B cell (primary cell): ENCODE results near the gene PDZRN3. TPM values are rescaled to one million over a fixed set of nuclear protein-coding genes. Genes with fewer than 3 reads are reported as not detected.

Experiments
- ATAC-seq: fragments of 200-7000 bp; cut with Tn5 transposase; one replicate; pipeline ENCODE4 v1.10.0; 2021; ENCODE audit warnings: low read depth, mild to moderate bottlenecking, moderate number of reproducible peaks, moderate library complexity
- CTCF ChIA-PET: fragments of 350-600 bp; sonication (Branson Sonifier 250); formaldehyde crosslinking; loops from one replicate; lab custom pipeline; 2021; ENCODE audit warnings: antibody characterized with exemption, inconsistent platforms; lab: Charles Lee
- POLR2A ChIA-PET: fragments of 350-600 bp; sonication (Branson Sonifier 250); formaldehyde crosslinking; loops from one replicate; lab custom pipeline; 2021; ENCODE audit warnings: antibody characterized with exemption; lab: Charles Lee
- DNase-seq: peaks from one replicate; pipeline ENCODE4 v3.0.0; 2013
- H2AFZ ChIP-seq: 2 replicates; pipeline ENCODE4 v1.6.1; 2012; ENCODE audit warnings: mild to moderate bottlenecking, low read depth, low read length; ENCODE audit not compliant: insufficient read depth, poor library complexity, severe bottlenecking
- H3K27ac ChIP-seq, 2 donors: 1 replicate in 1 of 2; 2 replicates in 1 of 2; pipeline ENCODE4 v1.5.1; 2012 to 2013; ENCODE audit warnings: low read length in 2 of 2, mild to moderate bottlenecking in 2 of 2, moderate library complexity in 1 of 2
- H3K27me3 ChIP-seq, 4 experiments: fragments of 200-600 bp in 1 of 4; sonication (generic) in 1 of 4; replicated peaks in 1 of 4; 1 replicate in 2 of 4; 2 replicates in 2 of 4; pipeline versions ENCODE4 v1.6.1 to v1.7.0; 2013 to 2016; ENCODE audit warnings: low read length in 3 of 4, mild to moderate bottlenecking in 2 of 4, mixed read lengths in 1 of 4, moderate library complexity in 1 of 4; ENCODE audit not compliant: insufficient read depth in 4 of 4, control insufficient read depth in 3 of 4; ENCODE audit errors: control extremely low read depth in 1 of 4
- H3K36me3 ChIP-seq, 2 experiments: replicated peaks in 1 of 2; 1 replicate in 1 of 2; 2 replicates in 1 of 2; pipeline versions ENCODE4 v1.6.1 to v1.7.1; 2013; ENCODE audit warnings: low read length in 1 of 2; ENCODE audit not compliant: insufficient read depth in 2 of 2, control insufficient read depth in 1 of 2; ENCODE audit errors: control extremely low read depth in 1 of 2, extremely low read depth in 1 of 2
- H3K4me1 ChIP-seq, 2 donors: fragments of 200-600 bp in 1 of 2; sonication (generic) in 1 of 2; 1 replicate in 1 of 2; 2 replicates in 1 of 2; pipeline versions ENCODE4 v1.5.1 to v1.6.1; 2013 to 2017; ENCODE audit warnings: low read length in 2 of 2; ENCODE audit not compliant: control insufficient read depth in 2 of 2, insufficient read depth in 2 of 2
- H3K4me2 ChIP-seq: replicated peaks from 2 replicates; pipeline ENCODE3; 2012; ENCODE audit warnings: mild to moderate bottlenecking, low read depth, low read length; ENCODE audit not compliant: poor library complexity, severe bottlenecking
- H3K4me3 ChIP-seq, 5 experiments: fragments of 200-600 bp in 1 of 5; sonication (generic) in 1 of 5; 1 replicate in 3 of 5; 2 replicates in 2 of 5; pipeline versions ENCODE4 v1.5.1 to v1.7.0; 2011 to 2016; ENCODE audit warnings: low read length in 4 of 5, mild to moderate bottlenecking in 4 of 5, low read depth in 2 of 5, control low read depth in 1 of 5, moderate library complexity in 1 of 5; ENCODE audit not compliant: insufficient read depth in 1 of 5; ENCODE audit errors: control extremely low read depth in 1 of 5, extremely low read depth in 1 of 5
- H3K79me2 ChIP-seq: fragments of 200-600 bp; sonication (generic); one replicate; pipeline ENCODE4 v1.6.0; 2016; ENCODE audit warnings: low read length; ENCODE audit not compliant: control insufficient read depth, insufficient read depth
- H3K9ac ChIP-seq: fragments of 200-600 bp; sonication (generic); 2 replicates; pipeline ENCODE4 v1.6.1; 2017; ENCODE audit warnings: mild to moderate bottlenecking, low read length, moderate library complexity
- H3K9me3 ChIP-seq, 3 donors: one replicate each; pipeline versions ENCODE4 v1.6.1 to v1.7.1; 2013; ENCODE audit warnings: low read length in 2 of 3; ENCODE audit not compliant: control insufficient read depth in 2 of 3, insufficient read depth in 1 of 3; ENCODE audit errors: control extremely low read depth in 1 of 3
- H4K20me1 ChIP-seq: 2 replicates; pipeline ENCODE4 v1.6.0; 2012; ENCODE audit warnings: mild to moderate bottlenecking, low read length; ENCODE audit not compliant: insufficient read depth, control insufficient read depth, poor library complexity, severe bottlenecking
- H3K27ac Mint-ChIP-seq: one replicate; pipeline ENCODE4 v1.8.0; 2021; ENCODE audit warnings: mixed read lengths
- H3K27me3 Mint-ChIP-seq: one replicate; pipeline ENCODE4 v1.8.0; 2021; ENCODE audit warnings: mixed read lengths
- H3K4me1 Mint-ChIP-seq: one replicate; pipeline ENCODE4 v1.8.0; 2021; ENCODE audit warnings: mixed read lengths
- H3K4me3 Mint-ChIP-seq: one replicate; pipeline ENCODE4 v1.8.0; 2021; ENCODE audit warnings: mixed read lengths
- H3K9me3 Mint-ChIP-seq: one replicate; pipeline ENCODE4 v1.8.0; 2022; ENCODE audit warnings: mixed read lengths; ENCODE audit not compliant: insufficient read depth
- CTCF ChIP-seq: fragments of 200-600 bp; IDR thresholded peaks from one replicate; pipeline ENCODE4 v1.8.0; 2022; ENCODE audit warnings: antibody characterized with exemption, mild to moderate bottlenecking
- EZH2 ChIP-seq: IDR thresholded peaks from 2 replicates; pipeline ENCODE4 v1.6.1; 2012; ENCODE audit warnings: borderline replicate concordance, low read depth, mild to moderate bottlenecking, moderate library complexity, low read length; ENCODE audit not compliant: insufficient read depth, poor library complexity, severe bottlenecking
- WGBS: methylation state at CpG from one replicate; pipeline ENCODE4 v1.1.5; 2013; ENCODE audit warnings: missing lambda C conversion rate; ENCODE audit not compliant: insufficient coverage; 5-methylcytosine and 5-hydroxymethylcytosine counted together
- intact Hi-C: fragments of 100-400 bp; cut with micrococcal nuclease; formaldehyde crosslinking; loops from one replicate; pipeline ENCODE4 v1.10.0; 2022
- polyA plus RNA-seq: library from polyadenylated mRNA; depleted of rRNA; stranded (reverse); fragments of >200 nt; gene quantifications from 2 replicates; pipeline ENCODE4 v1.2.3, GENCODE V29; 2012
- total RNA-seq, 2 donors: library from RNA; stranded (reverse); fragments of 120-200 nt in 1 of 2; gene quantifications; 1 replicate in 1 of 2; 2 replicates in 1 of 2; pipeline versions ENCODE4 v1.2.3 to v1.2.4, GENCODE V29; 2013 to 2022

The PDZRN3 gene
- total and polyA plus RNA-seq, 2 donors (not counting 1 experiment from before 2014, with no cell fraction given) = not detected

GRCh38 chr3:73550032-73550431 lies 74.7 kb downstream of the PDZRN3 start:
- no peak for ATAC-seq
- H3K9me3 Mint-ChIP-seq = peaks cover 2% of the 10 kb centered on the region
- no peaks in the 10 kb centered on the region for H3K4me1 Mint-ChIP-seq
- ChIA-PET POLR2A (no interaction called here), CTCF (no interaction called here)
- H3K4me1 ChIP-seq = no peaks in the 10 kb centered on the region
- intact Hi-C loops = no loop called here
- H3K9me3 ChIP-seq = no peaks in the 10 kb centered on the region
- 65% methylated on average over 5 of the region's 7 CpGs for WGBS
- H3K4me3 ChIP-seq = no peak overlapping the region
- H3K27me3 ChIP-seq = no peaks in the 10 kb centered on the region
- no peak overlapping the region for H2AFZ ChIP-seq
- no peak overlapping the region for H3K4me2 ChIP-seq
- H3K4me3 Mint-ChIP-seq = no peak overlapping the region
- H3K27ac Mint-ChIP-seq = no peak overlapping the region
- no peak overlapping the region for H3K27ac ChIP-seq
- DNase-seq = no peak
- peaks cover 8% of the 10 kb centered on the region for H3K27me3 Mint-ChIP-seq
- no peak for TF ChIP-seq CTCF
- TF ChIP-seq EZH2 = no peak
- H4K20me1 ChIP-seq = no peaks in the 10 kb centered on the region
- H3K9ac ChIP-seq = no peak overlapping the region
- no peaks in the 10 kb centered on the region for H3K79me2 ChIP-seq
- no peaks in the 10 kb centered on the region for H3K36me3 ChIP-seq

GRCh38 chr3:73549051-73549600 lies 75.6 kb downstream of the PDZRN3 start:
- Histone ChIP-seq H4K20me1 (no peaks in the 10 kb centered on the region), H2AFZ (no peak overlapping the region), H3K27me3 (no peaks in the 10 kb centered on the region), H3K79me2 (no peaks in the 10 kb centered on the region), H3K27ac (no peak overlapping the region), H3K4me1 (no peaks in the 10 kb centered on the region), H3K4me2 (no peak overlapping the region), H3K4me3 (no peak overlapping the region), H3K9me3 (no peaks in the 10 kb centered on the region), H3K36me3 (no peaks in the 10 kb centered on the region), H3K9ac (no peak overlapping the region)
- TF ChIP-seq EZH2 (no peak), CTCF (no peak)
- DNase-seq (no peak), ATAC-seq (no peak)
- WGBS = 88% methylated on average over 4 of the region's 9 CpGs
- no peaks in the 10 kb centered on the region for H3K9me3 Mint-ChIP-seq
- intact Hi-C loops = no loop called here
- CTCF ChIA-PET = interaction anchor here (0.9 kb wide), 1 partner anchor 38 kb away, joined by 3 read pairs; no protein-coding TSS in a partner anchor
- POLR2A ChIA-PET = no interaction called here
- H3K27ac Mint-ChIP-seq = no peak overlapping the region
- H3K4me3 Mint-ChIP-seq = no peak overlapping the region
- H3K27me3 Mint-ChIP-seq = peaks cover 8% of the 10 kb centered on the region
- no peaks in the 10 kb centered on the region for H3K4me1 Mint-ChIP-seq
